Peyer's patch (tissue), 4 donors: ENCODE measurements around the gene CHCHD3. TPM values are rescaled to one million over a fixed set of nuclear protein-coding genes. Genes with fewer than 3 reads are reported as not detected.
A peak's percentile ranks its signal among the peaks of the same experiment; 100 is the strongest.
"Not testable (repeated sequence)": the region's sequence is repeated elsewhere in the genome, so short reads cannot be mapped to it uniquely, and the experiment has no call there.

ENCODE experiments used
- DNase-seq, 3 donors: peaks; one replicate each; pipeline ENCODE4 v3.0.0-alpha.2; 2017 to 2019
- H3K27ac ChIP-seq, 4 donors: fragments of 200-600 bp; sonication (generic); one replicate each; pipeline ENCODE4 v1.5.1; 2016 to 2019
- H3K27me3 ChIP-seq, 2 donors: fragments of 200-600 bp; sonication (generic); one replicate each; pipeline ENCODE4 v1.5.1; 2019
- H3K36me3 ChIP-seq, 3 donors: fragments of 200-600 bp; sonication (generic); one replicate each; pipeline ENCODE4 v1.5.1; 2016 to 2019
- H3K4me1 ChIP-seq, 4 donors: fragments of 200-600 bp; sonication (generic); one replicate each; pipeline ENCODE4 v1.5.1; 2016 to 2019
- H3K4me3 ChIP-seq, 4 donors: fragments of 200-600 bp; sonication (generic); 1 replicate in 3 of 4; 2 replicates in 1 of 4; pipeline ENCODE4 v1.5.1; 2016 to 2019; ENCODE audit warnings: mild to moderate bottlenecking in 1 of 4
- H3K9me3 ChIP-seq, 4 donors: fragments of 200-600 bp; sonication (generic); one replicate each; pipeline ENCODE4 v1.5.1; 2016 to 2019; ENCODE audit warnings: mild to moderate bottlenecking in 1 of 4
- CTCF ChIP-seq, 6 experiments: fragments of 450-650 bp in 4 of 6; fragments of 200-600 bp in 2 of 6; sonication (generic) in 1 of 6; IDR thresholded peaks; one replicate each; pipeline ENCODE4 v1.5.1; 2017 to 2019; ENCODE audit warnings: antibody characterized with exemption in 6 of 6, mild to moderate bottlenecking in 3 of 6, moderate library complexity in 1 of 6
- POLR2A ChIP-seq, 2 donors: fragments of 450-650 bp; IDR thresholded peaks; one replicate each; pipeline ENCODE4 v1.5.1; 2017; ENCODE audit warnings: antibody characterized with exemption in 2 of 2, mild to moderate bottlenecking in 2 of 2, moderate library complexity in 2 of 2
- total RNA-seq, 4 donors: library from RNA; depleted of rRNA; stranded (reverse); fragments of >200 nt; gene quantifications; one replicate each; pipeline ENCODE4 v1.1.0, GENCODE V29; 2016

CHCHD3 gene
- total RNA-seq, 4 donors from 2014 or later: 53.9 to 114 (median 84.0) TPM

DNA sequence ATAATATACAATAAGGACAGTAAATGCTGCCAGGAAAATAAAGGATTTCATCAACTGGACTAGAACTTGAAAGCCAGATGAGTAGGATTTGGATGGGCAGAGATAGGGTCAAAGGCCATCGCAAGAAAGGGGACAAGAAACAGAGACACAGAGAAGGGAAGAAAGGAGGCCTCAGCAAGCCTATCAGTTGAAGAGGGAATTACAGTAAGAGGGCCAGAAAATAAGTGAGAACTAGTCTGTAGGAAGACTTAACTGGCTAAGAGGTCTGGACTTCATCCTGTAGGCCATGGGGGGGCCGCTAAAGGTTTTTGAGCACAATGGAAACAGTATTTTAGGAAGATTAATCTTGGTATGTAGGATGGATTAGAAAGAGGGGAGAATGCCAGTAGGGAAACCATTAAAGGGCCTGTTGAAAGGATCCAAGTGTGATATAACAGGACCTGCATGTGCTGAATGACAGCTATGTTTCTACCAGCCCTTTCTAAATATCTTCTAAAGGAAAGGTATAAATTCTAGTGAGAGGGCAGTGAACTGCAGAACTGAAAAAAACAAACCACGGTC, 174.4 kb downstream of the CHCHD3 start:
- Histone ChIP-seq H3K27ac (no peak overlapping the region), H3K4me1 (no peaks in the 10 kb centered on the region), H3K27me3 (no peaks in the 10 kb centered on the region), H3K36me3 (no peaks in the 10 kb centered on the region), H3K4me3 (no peak overlapping the region), H3K9me3 (no peaks in the 10 kb centered on the region)
- no peak for DNase-seq
- no peak for TF ChIP-seq CTCF (IDR thresholded peaks at IDR 0.05)
- TF ChIP-seq POLR2A (IDR thresholded peaks at IDR 0.05): no peak

GRCh38 chr7:132906193-132906835, 175.6 kb downstream of the CHCHD3 start:
- no peak overlapping the region for H3K4me3 ChIP-seq
- H3K27ac ChIP-seq: no peak overlapping the region
- H3K4me1 ChIP-seq: no peaks in the 10 kb centered on the region
- no peaks in the 10 kb centered on the region for H3K27me3 ChIP-seq
- TF ChIP-seq CTCF (IDR thresholded peaks at IDR 0.05): no peak
- TF ChIP-seq POLR2A (IDR thresholded peaks at IDR 0.05): no peak
- no peak for DNase-seq
- no peaks in the 10 kb centered on the region for H3K36me3 ChIP-seq
- H3K9me3 ChIP-seq: no peaks in the 10 kb centered on the region

- not testable (repeated sequence) for H3K4me1 ChIP-seq, H3K9me3 ChIP-seq, DNase-seq, H3K4me3 ChIP-seq, H3K27ac ChIP-seq, H3K36me3 ChIP-seq, H3K27me3 ChIP-seq
Measured at GRCh38 chr7:132905136-132905535, 176.8 kb downstream of the CHCHD3 start.

- TF ChIP-seq POLR2A (IDR thresholded peaks at IDR 0.05) (no peak), CTCF (IDR thresholded peaks at IDR 0.05) (no peak)
- H3K27ac ChIP-seq: no peak overlapping the region
- DNase-seq: no peak
Measured at GRCh38 chr7:132904209-132904608, 177.7 kb downstream of the CHCHD3 start.

GRCh38 chr7:132902294-132902693, 179.6 kb downstream of the CHCHD3 start:
- not testable (repeated sequence) for H3K36me3 ChIP-seq, DNase-seq, H3K27me3 ChIP-seq, H3K4me3 ChIP-seq, H3K9me3 ChIP-seq, H3K4me1 ChIP-seq, H3K27ac ChIP-seq

More at GRCh38 chr7:132904209-132904608, 177.7 kb downstream of the CHCHD3 start:
- Histone ChIP-seq H3K4me1 (no peaks in the 10 kb centered on the region), H3K36me3 (no peaks in the 10 kb centered on the region), H3K27me3 (no peaks in the 10 kb centered on the region), H3K4me3 (no peak overlapping the region), H3K9me3 (no peaks in the 10 kb centered on the region)

- Histone ChIP-seq H3K4me1 (no peaks in the 10 kb centered on the region), H3K9me3 (no peaks in the 10 kb centered on the region), H3K27ac (no peak overlapping the region), H3K27me3 (no peaks in the 10 kb centered on the region), H3K4me3 (no peak overlapping the region), H3K36me3 (peaks cover 0 to 6% (median 0%) of the 10 kb centered on the region in 3 donors)
- no peak for DNase-seq
- TF ChIP-seq CTCF (IDR thresholded peaks at IDR 0.05): no peak
- no peak for TF ChIP-seq POLR2A (IDR thresholded peaks at IDR 0.05)
Measured at GRCh38 chr7:132901241-132901640, 180.6 kb downstream of the CHCHD3 start.

- Histone ChIP-seq H3K27me3 (no peaks in the 10 kb centered on the region), H3K36me3 (peaks cover 0 to 6% (median 0%) of the 10 kb centered on the region in 3 donors), H3K27ac (no peak overlapping the region), H3K4me1 (no peaks in the 10 kb centered on the region), H3K4me3 (no peak overlapping the region), H3K9me3 (no peaks in the 10 kb centered on the region)
- peak in 2 of 6 experiments; percentile 5 to 10 for TF ChIP-seq CTCF (IDR thresholded peaks at IDR 0.05)
- no peak for TF ChIP-seq POLR2A (IDR thresholded peaks at IDR 0.05)
- DNase-seq: no peak
Measured at GRCh38 chr7:132899833-132900232, 182.1 kb downstream of the CHCHD3 start.

- not testable (repeated sequence) for H3K27me3 ChIP-seq, H3K9me3 ChIP-seq, DNase-seq, H3K4me1 ChIP-seq, H3K4me3 ChIP-seq, H3K27ac ChIP-seq, H3K36me3 ChIP-seq
Measured at GRCh38 chr7:132898641-132899175, 183.2 kb downstream of the CHCHD3 start.
